ENCODE data around the gene C2orf72.

The C2orf72 gene

DNA sequence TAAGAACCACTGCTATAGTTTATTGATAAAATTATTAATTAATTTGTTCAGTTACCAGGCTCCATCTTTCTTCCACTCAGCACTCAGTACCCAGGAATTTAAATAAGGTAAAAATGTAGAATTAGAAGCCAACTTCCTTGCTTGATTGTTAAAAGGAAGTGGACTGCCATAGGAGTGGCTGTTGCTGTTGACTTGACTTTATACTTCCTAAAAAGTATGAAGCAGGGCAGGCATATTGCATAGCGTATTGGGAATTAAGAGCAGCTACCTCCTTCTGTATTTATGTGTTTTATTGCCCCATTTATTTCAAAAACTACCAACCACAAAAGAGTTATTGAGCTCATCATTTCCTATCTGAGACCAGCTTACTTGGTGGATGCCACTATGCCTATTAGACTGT lies 47.2 kb downstream of the C2orf72 start:
- TF ChIP-seq, protein P1, sequence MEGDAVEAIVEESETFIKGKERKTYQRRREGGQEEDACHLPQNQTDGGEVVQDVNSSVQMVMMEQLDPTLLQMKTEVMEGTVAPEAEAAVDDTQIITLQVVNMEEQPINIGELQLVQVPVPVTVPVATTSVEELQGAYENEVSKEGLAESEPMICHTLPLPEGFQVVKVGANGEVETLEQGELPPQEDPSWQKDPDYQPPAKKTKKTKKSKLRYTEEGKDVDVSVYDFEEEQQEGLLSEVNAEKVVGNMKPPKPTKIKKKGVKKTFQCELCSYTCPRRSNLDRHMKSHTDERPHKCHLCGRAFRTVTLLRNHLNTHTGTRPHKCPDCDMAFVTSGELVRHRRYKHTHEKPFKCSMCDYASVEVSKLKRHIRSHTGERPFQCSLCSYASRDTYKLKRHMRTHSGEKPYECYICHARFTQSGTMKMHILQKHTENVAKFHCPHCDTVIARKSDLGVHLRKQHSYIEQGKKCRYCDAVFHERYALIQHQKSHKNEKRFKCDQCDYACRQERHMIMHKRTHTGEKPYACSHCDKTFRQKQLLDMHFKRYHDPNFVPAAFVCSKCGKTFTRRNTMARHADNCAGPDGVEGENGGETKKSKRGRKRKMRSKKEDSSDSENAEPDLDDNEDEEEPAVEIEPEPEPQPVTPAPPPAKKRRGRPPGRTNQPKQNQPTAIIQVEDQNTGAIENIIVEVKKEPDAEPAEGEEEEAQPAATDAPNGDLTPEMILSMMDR (IDR thresholded peaks at IDR 0.05; ENCODE audit: low read depth, low read length) = no peak
- H3K4me3 ChIP-seq (ENCODE audit: low read depth, low read length) = no peak overlapping the region
- DNase-seq (ENCODE audit: low read depth, low spot score) = no peak
- in situ Hi-C loops (cut with HindIII; ENCODE audit: low sequenced_read_pairs) = no loop called here

DNA sequence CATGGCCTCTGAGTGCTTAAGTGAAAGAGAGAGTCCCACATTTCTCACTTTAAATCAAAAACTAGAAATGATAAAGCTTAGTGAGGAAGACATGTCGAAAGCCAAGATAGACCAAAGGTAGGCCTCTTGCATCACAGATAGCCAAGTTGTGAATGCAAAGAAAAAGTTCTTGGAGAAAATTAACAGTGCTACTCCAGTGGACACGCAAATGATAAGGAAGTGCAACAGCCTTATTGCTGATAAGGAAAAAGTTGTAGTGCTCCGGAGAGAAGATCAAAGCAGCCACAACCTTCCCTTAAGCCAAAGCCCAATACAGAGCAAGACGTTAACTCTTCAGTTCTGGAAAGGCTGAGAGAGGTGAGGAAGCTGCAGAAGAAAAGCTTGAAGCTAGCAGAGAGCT lies 51.4 kb downstream of the C2orf72 start:
- in situ Hi-C loops (cut with HindIII; ENCODE audit: low sequenced_read_pairs) = no loop called here
- no peak for DNase-seq (ENCODE audit: low read depth, low spot score)
- TF ChIP-seq, protein P1 (IDR thresholded peaks at IDR 0.05; ENCODE audit: low read depth, low read length) = no peak
- H3K4me3 ChIP-seq (ENCODE audit: low read depth, low read length) = no peak overlapping the region

DNA sequence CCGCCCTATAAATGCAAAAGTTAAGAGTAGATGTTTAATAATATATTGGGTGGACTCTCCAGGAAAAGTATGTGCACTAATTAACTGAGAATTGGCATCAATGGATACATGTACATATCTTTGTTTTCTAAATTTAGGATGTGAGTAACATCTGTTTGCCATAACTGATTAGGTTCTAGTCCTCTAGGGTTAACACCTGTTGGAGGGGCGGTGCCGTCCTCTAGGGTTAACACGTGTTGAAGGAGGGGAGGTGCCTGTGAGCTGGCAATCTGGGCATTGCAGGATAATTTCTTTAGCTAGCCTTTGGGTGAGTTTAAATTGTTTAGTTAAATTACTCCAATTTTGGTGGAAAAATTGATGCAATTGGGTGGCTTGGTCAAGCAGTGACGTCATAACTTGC lies 56.6 kb downstream of the C2orf72 start:
- DNase-seq (ENCODE audit: low read depth, low spot score) = no peak
- TF ChIP-seq, protein P1 (IDR thresholded peaks at IDR 0.05; ENCODE audit: low read depth, low read length) = no peak
- no peak overlapping the region for H3K4me3 ChIP-seq (ENCODE audit: low read depth, low read length)
- in situ Hi-C loops (cut with HindIII; ENCODE audit: low sequenced_read_pairs) = no loop called here

DNA sequence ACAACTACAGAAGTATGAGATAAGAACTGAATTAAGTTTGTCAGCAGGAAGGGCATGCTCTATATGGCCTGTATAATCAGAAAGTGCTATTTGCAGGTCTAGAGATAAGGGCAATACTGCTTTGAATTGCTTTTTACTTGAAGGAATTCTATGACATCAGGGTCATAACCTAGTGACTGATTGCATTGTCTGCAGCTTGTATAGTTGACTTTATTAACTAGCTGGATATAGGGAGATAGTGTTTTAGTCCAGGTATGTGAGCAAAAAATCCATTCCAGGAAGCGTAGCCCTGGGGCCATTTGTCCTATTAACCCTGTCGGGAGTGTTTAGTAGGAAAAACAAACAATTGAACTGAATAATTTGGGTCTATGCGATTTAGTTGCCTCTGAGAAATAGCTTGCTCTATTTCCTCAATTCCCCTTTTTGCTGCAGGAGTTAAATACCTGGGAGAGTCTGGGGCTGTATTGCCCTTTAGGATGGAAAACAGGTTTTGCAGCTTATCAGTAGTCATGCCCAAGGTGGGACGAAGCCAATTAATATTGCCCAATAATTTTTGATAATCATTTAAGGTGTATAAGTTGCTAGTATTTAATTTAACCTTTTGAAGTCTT lies 57.5 kb downstream of the C2orf72 start:
- in situ Hi-C loops (cut with HindIII; ENCODE audit: low sequenced_read_pairs) = no loop called here
- no peak for DNase-seq (ENCODE audit: low read depth, low spot score)
- no peak overlapping the region for H3K4me3 ChIP-seq (ENCODE audit: low read depth, low read length)
- TF ChIP-seq, protein P1 (IDR thresholded peaks at IDR 0.05; ENCODE audit: low read depth, low read length) = no peak

All from astrocyte of the spinal cord (primary cell).